DMS79 treated with DMSO at 0.1 percent for 48 hours (cell line): ENCODE data around the gene PKN2.
"Not testable (repeated sequence)": the region's sequence is repeated elsewhere in the genome, so short reads cannot be mapped to it uniquely, and the experiment has no call there.

Experiments
- DNase-seq: peaks from one replicate; lab custom pipeline; 2025; lab: John Stamatoyannopoulos, UW

The PKN2 gene

DNA sequence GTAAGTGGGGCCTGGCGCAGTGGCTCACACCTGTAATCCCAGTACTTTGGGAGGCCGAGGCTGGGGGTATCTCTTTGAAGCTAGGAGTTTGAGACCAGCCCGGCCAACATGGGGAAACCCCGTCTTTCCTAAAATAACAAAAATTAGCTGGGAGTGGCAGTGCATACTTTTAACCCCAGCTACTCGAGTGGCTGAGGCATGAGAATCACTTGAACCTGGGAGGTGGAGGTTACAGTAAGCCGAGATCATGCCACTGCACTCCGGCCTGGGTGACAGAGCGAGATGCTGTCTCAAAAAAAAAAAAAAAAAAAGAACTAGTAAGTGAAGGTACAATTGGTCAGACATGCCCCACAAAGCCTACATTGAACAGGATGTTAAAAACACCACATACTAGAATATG, 196.6 kb downstream of the PKN2 start:
- DNase-seq: not testable (repeated sequence)

GRCh38 chr1:88883156-88883555, 199.1 kb downstream of the PKN2 start:
- no peak for DNase-seq
